Measurements from ENCODE around the gene CHL1. TPM values are rescaled to one million over a fixed set of nuclear protein-coding genes. Genes with fewer than 3 reads are reported as not detected.

CHL1 gene
- total RNA-seq, 1 donor from 2014 or later, result 0.26 TPM

GRCh38 chr3:207973-208372, 11.4 kb downstream of the CHL1 start:
- Histone ChIP-seq H3K27me3 (ENCODE audit: control insufficient read depth, insufficient read depth, low read length) (no peaks in the 10 kb centered on the region), H3K36me3 (ENCODE audit: control insufficient read depth, insufficient read depth, low read length) (no peaks in the 10 kb centered on the region), H3K4me3 (ENCODE audit: low read depth, low read length) (no peak overlapping the region)
- TF ChIP-seq CTCF (IDR thresholded peaks at IDR 0.05; ENCODE audit: insufficient read depth, low read length, severe bottlenecking), result no peak
- DNase-seq (ENCODE audit: low read depth) (no peak), FAIRE-seq (no peak)

- H3K27me3 ChIP-seq (ENCODE audit: control insufficient read depth, insufficient read depth, low read length), result no peaks in the 10 kb centered on the region
- no peak for FAIRE-seq
- H3K4me3 ChIP-seq (ENCODE audit: low read depth, low read length), result no peak overlapping the region
- no peak for DNase-seq (ENCODE audit: low read depth)
- TF ChIP-seq CTCF (IDR thresholded peaks at IDR 0.05; ENCODE audit: insufficient read depth, low read length, severe bottlenecking), result no peak
- H3K36me3 ChIP-seq (ENCODE audit: control insufficient read depth, insufficient read depth, low read length), result no peaks in the 10 kb centered on the region
These were observed 14.1 kb downstream of the CHL1 start for GRCh38 chr3:210669-211068.

- no peak for FAIRE-seq
These were observed 15.9 kb downstream of the CHL1 start for GRCh38 chr3:212432-212831.

GRCh38 chr3:217099-217813, 20.7 kb downstream of the CHL1 start:
- no peak overlapping the region for H3K4me3 ChIP-seq (ENCODE audit: low read depth, low read length)
- FAIRE-seq, result no peak
- H3K36me3 ChIP-seq (ENCODE audit: control insufficient read depth, insufficient read depth, low read length), result no peaks in the 10 kb centered on the region

More at GRCh38 chr3:212432-212831, 15.9 kb downstream of the CHL1 start:
- DNase-seq (ENCODE audit: low read depth), result no peak
- H3K36me3 ChIP-seq (ENCODE audit: control insufficient read depth, insufficient read depth, low read length), result no peaks in the 10 kb centered on the region
- no peak overlapping the region for H3K4me3 ChIP-seq (ENCODE audit: low read depth, low read length)
- no peak for TF ChIP-seq CTCF (IDR thresholded peaks at IDR 0.05; ENCODE audit: insufficient read depth, low read length, severe bottlenecking)
- no peaks in the 10 kb centered on the region for H3K27me3 ChIP-seq (ENCODE audit: control insufficient read depth, insufficient read depth, low read length)

GRCh38 chr3:217948-218347, 21.4 kb downstream of the CHL1 start:
- Histone ChIP-seq H3K36me3 (ENCODE audit: control insufficient read depth, insufficient read depth, low read length) (no peaks in the 10 kb centered on the region), H3K27me3 (ENCODE audit: control insufficient read depth, insufficient read depth, low read length) (no peaks in the 10 kb centered on the region), H3K4me3 (ENCODE audit: low read depth, low read length) (no peak overlapping the region)
- DNase-seq (ENCODE audit: low read depth) (no peak), FAIRE-seq (no peak)
- TF ChIP-seq CTCF (IDR thresholded peaks at IDR 0.05; ENCODE audit: insufficient read depth, low read length, severe bottlenecking), result no peak

More at GRCh38 chr3:217099-217813, 20.7 kb downstream of the CHL1 start:
- H3K27me3 ChIP-seq (ENCODE audit: control insufficient read depth, insufficient read depth, low read length), result no peaks in the 10 kb centered on the region
- TF ChIP-seq CTCF (IDR thresholded peaks at IDR 0.05; ENCODE audit: insufficient read depth, low read length, severe bottlenecking), result no peak
- no peak for DNase-seq (ENCODE audit: low read depth)

Data from bronchial epithelial cell (primary cell).